Tibial nerve (tissue), 4 donors: ENCODE measurements around the gene UMAD1. TPM values are rescaled to one million over a fixed set of nuclear protein-coding genes. Genes with fewer than 3 reads are reported as not detected.

Experiments used
- DNase-seq, 2 donors: peaks; one replicate each; pipeline ENCODE4 v3.0.0-alpha.2; 2019; ENCODE audit warnings: low spot score in 2 of 2
- H3K27ac ChIP-seq, 4 donors: fragments of 200-600 bp; sonication (generic) in 3 of 4; one replicate each; pipeline ENCODE4 v1.5.1; 2017 to 2019; ENCODE audit warnings: mild to moderate bottlenecking in 1 of 4
- H3K27me3 ChIP-seq, 2 donors: fragments of 200-600 bp; sonication (generic) in 1 of 2; one replicate each; pipeline versions ENCODE4 v1.5.1 to v1.6.0; 2017 to 2019
- H3K36me3 ChIP-seq, 3 donors: fragments of 200-600 bp; sonication (generic); one replicate each; pipeline ENCODE4 v1.5.1; 2018 to 2019
- H3K4me1 ChIP-seq, 4 donors: fragments of 200-600 bp; sonication (generic) in 3 of 4; one replicate each; pipeline ENCODE4 v1.5.1; 2017 to 2019
- H3K4me3 ChIP-seq, 4 donors: fragments of 200-600 bp; sonication (generic) in 3 of 4; one replicate each; pipeline ENCODE4 v1.5.1; 2017 to 2019; ENCODE audit warnings: mild to moderate bottlenecking in 1 of 4, moderate library complexity in 1 of 4
- H3K9me3 ChIP-seq, 4 donors: fragments of 200-600 bp; sonication (generic) in 3 of 4; one replicate each; pipeline ENCODE4 v1.5.1; 2017 to 2019
- EP300 ChIP-seq, 2 donors: sonication (generic); formaldehyde crosslinking; IDR thresholded peaks; one replicate each; pipeline ENCODE4 v1.6.1; 2017; ENCODE audit warnings: antibody characterized with exemption in 2 of 2, mild to moderate bottlenecking in 1 of 2
- POLR2A ChIP-seq, 2 donors: fragments of 450-650 bp; IDR thresholded peaks; one replicate each; pipeline ENCODE4 v1.6.1; 2017; ENCODE audit warnings: antibody characterized with exemption in 2 of 2, mild to moderate bottlenecking in 2 of 2, moderate library complexity in 2 of 2
- WGBS, 2 donors: methylation state at CpG; one replicate each; pipeline ENCODE4 v1.1.5; 2018; 5-methylcytosine and 5-hydroxymethylcytosine counted together
- total RNA-seq, 4 donors: library from RNA; depleted of rRNA; stranded (reverse); fragments of >200 nt; gene quantifications; one replicate each; pipeline ENCODE4 v1.1.0, GENCODE V29; 2016
- TF ChIP-seq, protein P1 (sequence below), 5 experiments: fragments of 200-600 bp in 3 of 5; fragments of 450-650 bp in 2 of 5; sonication (generic) in 3 of 5; IDR thresholded peaks; one replicate each; pipeline ENCODE4 v1.5.1; 2016 to 2019; ENCODE audit warnings: antibody characterized with exemption in 5 of 5, mild to moderate bottlenecking in 3 of 5, moderate library complexity in 2 of 5

The UMAD1 gene
- total RNA-seq, 4 donors from 2014 or later: 6.0 to 14.9 (median 10.2) TPM

DNA sequence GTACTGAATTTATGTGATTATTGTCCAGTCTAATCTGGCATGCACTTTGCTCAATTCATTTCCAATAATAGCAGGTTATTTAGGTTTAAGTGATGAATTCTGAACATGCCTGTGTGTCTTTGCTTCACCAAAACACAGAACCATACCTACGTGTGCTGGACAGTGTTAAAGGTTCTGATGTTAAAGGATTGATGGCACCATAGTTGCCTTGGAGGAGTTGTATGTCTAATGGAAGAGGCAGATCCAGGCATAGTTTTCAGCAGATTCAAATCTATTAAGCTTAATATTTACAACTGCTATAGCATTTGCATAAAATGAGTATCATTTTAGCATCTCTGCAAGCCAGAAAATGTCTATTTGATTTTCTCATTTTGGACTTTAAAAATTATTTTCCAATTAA lies 28.0 kb upstream of the UMAD1 start:
- H3K4me3 ChIP-seq: no peak overlapping the region
- DNase-seq: no peak
- H3K27ac ChIP-seq: no peak overlapping the region
- no peaks in the 10 kb centered on the region for H3K4me1 ChIP-seq
- 87 to 94% methylated on average over 1 of the region's 1 CpG for WGBS, 2 donors
- no peaks in the 10 kb centered on the region for H3K27me3 ChIP-seq
- H3K9me3 ChIP-seq: no peaks in the 10 kb centered on the region
- TF ChIP-seq POLR2A (IDR thresholded peaks at IDR 0.05) (no peak), EP300 (IDR thresholded peaks at IDR 0.05) (no peak)
- TF ChIP-seq, protein P1, sequence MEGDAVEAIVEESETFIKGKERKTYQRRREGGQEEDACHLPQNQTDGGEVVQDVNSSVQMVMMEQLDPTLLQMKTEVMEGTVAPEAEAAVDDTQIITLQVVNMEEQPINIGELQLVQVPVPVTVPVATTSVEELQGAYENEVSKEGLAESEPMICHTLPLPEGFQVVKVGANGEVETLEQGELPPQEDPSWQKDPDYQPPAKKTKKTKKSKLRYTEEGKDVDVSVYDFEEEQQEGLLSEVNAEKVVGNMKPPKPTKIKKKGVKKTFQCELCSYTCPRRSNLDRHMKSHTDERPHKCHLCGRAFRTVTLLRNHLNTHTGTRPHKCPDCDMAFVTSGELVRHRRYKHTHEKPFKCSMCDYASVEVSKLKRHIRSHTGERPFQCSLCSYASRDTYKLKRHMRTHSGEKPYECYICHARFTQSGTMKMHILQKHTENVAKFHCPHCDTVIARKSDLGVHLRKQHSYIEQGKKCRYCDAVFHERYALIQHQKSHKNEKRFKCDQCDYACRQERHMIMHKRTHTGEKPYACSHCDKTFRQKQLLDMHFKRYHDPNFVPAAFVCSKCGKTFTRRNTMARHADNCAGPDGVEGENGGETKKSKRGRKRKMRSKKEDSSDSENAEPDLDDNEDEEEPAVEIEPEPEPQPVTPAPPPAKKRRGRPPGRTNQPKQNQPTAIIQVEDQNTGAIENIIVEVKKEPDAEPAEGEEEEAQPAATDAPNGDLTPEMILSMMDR (IDR thresholded peaks at IDR 0.05): no peak
- peaks cover 0 to 9% (median 0%) of the 10 kb centered on the region in 3 donors for H3K36me3 ChIP-seq

DNA sequence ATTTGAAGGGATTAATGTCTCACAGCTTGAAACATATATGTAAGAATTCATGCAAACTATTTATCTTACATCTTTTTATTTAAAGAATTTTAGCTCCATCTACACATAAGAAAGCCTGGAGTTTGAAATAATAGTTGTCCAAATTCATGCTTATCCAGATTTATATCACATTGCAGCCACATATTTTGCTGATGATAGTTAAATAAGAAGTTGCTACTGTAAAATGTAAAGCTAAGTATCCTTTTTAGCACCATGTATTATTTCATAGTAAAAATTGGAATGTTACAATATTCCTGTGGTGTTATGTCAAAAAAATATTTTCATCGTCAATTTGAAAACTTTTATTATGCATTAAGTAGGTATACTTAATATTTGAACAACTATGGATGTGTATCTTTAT lies 27.3 kb upstream of the UMAD1 start:
- peaks cover 0 to 5% (median 0%) of the 10 kb centered on the region in 3 donors for H3K36me3 ChIP-seq
- no peaks in the 10 kb centered on the region for H3K9me3 ChIP-seq
- 89 to 94% methylated on average over 1 of the region's 1 CpG for WGBS, 2 donors
- no peaks in the 10 kb centered on the region for H3K27me3 ChIP-seq
- H3K4me1 ChIP-seq: no peaks in the 10 kb centered on the region
- DNase-seq: no peak
- H3K4me3 ChIP-seq: no peak overlapping the region
- no peak overlapping the region for H3K27ac ChIP-seq
- TF ChIP-seq EP300 (IDR thresholded peaks at IDR 0.05) (no peak), POLR2A (IDR thresholded peaks at IDR 0.05) (no peak)
- TF ChIP-seq, protein P1 (IDR thresholded peaks at IDR 0.05): no peak

DNA sequence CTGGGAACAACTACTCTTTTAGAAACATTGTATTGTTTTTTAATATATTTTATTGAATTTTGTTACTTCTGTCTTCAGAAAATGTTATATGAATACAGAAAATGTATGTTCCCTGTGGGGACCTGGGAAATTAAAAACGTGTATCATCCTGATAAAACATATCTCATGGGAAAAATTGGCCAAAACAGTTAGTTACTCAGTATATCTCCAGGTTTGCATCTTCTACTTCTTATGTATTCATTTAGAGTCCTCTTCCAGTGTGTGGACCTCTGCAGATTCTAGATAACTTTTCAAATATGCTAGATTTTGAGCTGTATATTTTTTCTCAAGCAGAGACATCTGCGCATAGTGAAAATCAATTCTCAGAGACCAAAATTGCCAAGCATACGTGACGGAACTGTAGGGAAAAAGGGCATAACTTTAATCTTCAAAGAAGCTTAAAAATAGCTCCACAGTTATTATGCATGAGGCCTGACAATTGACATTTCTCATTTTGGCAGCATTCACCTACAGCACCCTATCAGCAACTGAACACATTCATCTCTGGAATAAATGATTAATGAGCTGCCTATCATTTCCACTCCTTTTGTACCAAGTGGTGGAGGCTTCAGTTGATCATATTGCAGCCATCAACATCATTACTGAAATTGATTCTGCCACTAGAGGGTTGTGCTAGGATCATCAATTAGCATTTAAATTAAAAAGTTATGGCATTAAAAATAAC lies 26.4 kb upstream of the UMAD1 start:
- H3K4me1 ChIP-seq: no peaks in the 10 kb centered on the region
- 76 to 84% methylated on average over 4 of the region's 4 CpGs for WGBS, 2 donors

DNA sequence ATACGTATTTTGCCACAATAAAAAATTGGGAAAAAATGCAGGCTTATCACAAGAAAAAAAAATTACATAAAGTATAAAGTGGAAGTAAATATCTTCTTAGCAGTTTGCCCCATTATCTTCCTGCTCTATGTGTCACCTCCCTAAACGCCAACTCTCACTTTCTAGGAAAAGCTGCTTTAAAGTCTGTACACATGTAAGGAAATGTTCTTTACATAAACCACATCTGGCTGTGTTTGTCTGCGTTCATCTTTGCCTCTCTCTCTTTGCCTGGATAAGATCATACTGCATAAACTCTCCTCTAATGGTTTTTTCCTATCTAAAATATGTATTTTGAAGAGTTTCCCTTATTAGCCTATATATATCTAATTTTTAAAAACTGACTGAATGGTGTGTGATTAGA lies 23.0 kb upstream of the UMAD1 start:
- no peak overlapping the region for H3K27ac ChIP-seq
- no peak for DNase-seq
- H3K4me3 ChIP-seq: no peak overlapping the region
- H3K4me1 ChIP-seq: no peaks in the 10 kb centered on the region
- 67 to 70% methylated on average over 3 of the region's 3 CpGs for WGBS, 2 donors
- TF ChIP-seq EP300 (IDR thresholded peaks at IDR 0.05) (no peak), POLR2A (IDR thresholded peaks at IDR 0.05) (no peak)
- TF ChIP-seq, protein P1 (IDR thresholded peaks at IDR 0.05): no peak
- no peaks in the 10 kb centered on the region for H3K27me3 ChIP-seq
- H3K9me3 ChIP-seq: no peaks in the 10 kb centered on the region
- H3K36me3 ChIP-seq: no peaks in the 10 kb centered on the region

More for the DNA sequence above, 26.4 kb upstream of the UMAD1 start:
- Histone ChIP-seq H3K27ac (no peak overlapping the region), H3K27me3 (no peaks in the 10 kb centered on the region), H3K36me3 (peaks cover 0 to 3% (median 0%) of the 10 kb centered on the region in 3 donors), H3K4me3 (no peak overlapping the region), H3K9me3 (no peaks in the 10 kb centered on the region)
- no peak for DNase-seq
- TF ChIP-seq POLR2A (IDR thresholded peaks at IDR 0.05): no peak
- no peak for TF ChIP-seq EP300 (IDR thresholded peaks at IDR 0.05)

DNA sequence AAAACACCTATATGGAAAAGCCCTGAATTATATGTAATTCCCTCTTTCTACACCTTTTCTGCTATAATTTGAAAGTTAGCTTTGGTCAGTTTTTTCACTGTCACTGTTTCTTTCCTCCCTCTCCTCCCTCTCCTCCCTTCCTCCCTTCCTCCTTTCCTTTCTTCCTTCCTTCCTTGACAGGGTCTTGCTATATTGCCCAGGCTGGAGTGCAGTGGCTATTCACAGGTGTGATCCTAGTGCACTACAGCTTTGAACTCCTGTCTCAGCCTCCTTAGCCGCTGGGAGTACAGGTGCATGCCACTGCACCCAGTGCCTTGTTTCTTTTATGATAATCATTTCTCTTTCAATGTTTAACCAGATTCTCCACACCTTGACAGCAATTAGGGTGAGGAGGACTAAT lies 22.1 kb upstream of the UMAD1 start:
- Histone ChIP-seq H3K4me1 (no peaks in the 10 kb centered on the region), H3K36me3 (no peaks in the 10 kb centered on the region), H3K27ac (no peak overlapping the region), H3K4me3 (no peak overlapping the region), H3K27me3 (no peaks in the 10 kb centered on the region), H3K9me3 (no peaks in the 10 kb centered on the region)
- 90 to 96% methylated on average over 1 of the region's 1 CpG for WGBS, 2 donors
- DNase-seq: no peak
- TF ChIP-seq EP300 (IDR thresholded peaks at IDR 0.05): no peak
- TF ChIP-seq, protein P1 (IDR thresholded peaks at IDR 0.05): no peak
- TF ChIP-seq POLR2A (IDR thresholded peaks at IDR 0.05): no peak
